GM23338 (cell line): ENCODE data around the gene LARGE1. TPM values are rescaled to one million over a fixed set of nuclear protein-coding genes. Genes with fewer than 3 reads are reported as not detected.

Source experiments
- ATAC-seq: fragments of 200-7000 bp; cut with Tn5 transposase; 3 replicates; pipeline ENCODE4 v1.9.1; 2020
- DNase-seq: peaks from one replicate; pipeline ENCODE4 v3.0.0-alpha.2; 2015; ENCODE audit warnings: low spot score
- H2AFZ ChIP-seq: fragments of 200-600 bp; sonication (generic); 2 replicates; pipeline ENCODE4 v1.8.0; 2016; ENCODE audit warnings: antibody characterized with exemption, mild to moderate bottlenecking, moderate library complexity
- H3F3A ChIP-seq: fragments of 200-600 bp; sonication (generic); replicated peaks from 2 replicates; pipeline ENCODE4 v1.8.0; 2017; ENCODE audit warnings: antibody characterized with exemption, mixed run types, low read depth
- H3K27ac ChIP-seq: fragments of 200-600 bp; sonication (generic); 2 replicates; pipeline ENCODE4 v1.6.1; 2016; ENCODE audit warnings: low read depth
- H3K27me3 ChIP-seq: fragments of 200-600 bp; sonication (generic); 2 replicates; pipeline ENCODE4 v1.8.0; 2016; ENCODE audit warnings: mild to moderate bottlenecking, mixed run types, moderate library complexity; ENCODE audit not compliant: insufficient read depth
- H3K36me3 ChIP-seq: fragments of 200-600 bp; sonication (generic); 2 replicates; pipeline ENCODE4 v1.8.0; 2016; ENCODE audit warnings: mild to moderate bottlenecking; ENCODE audit not compliant: insufficient read depth
- H3K4me1 ChIP-seq: fragments of 200-600 bp; sonication (generic); 2 replicates; pipeline ENCODE4 v1.8.0; 2016; ENCODE audit warnings: mild to moderate bottlenecking, moderate library complexity; ENCODE audit not compliant: insufficient read depth
- H3K4me2 ChIP-seq: fragments of 200-600 bp; sonication (generic); 2 replicates; pipeline ENCODE4 v1.7.1; 2017; ENCODE audit warnings: mixed run types
- H3K4me3 ChIP-seq: fragments of 200-600 bp; sonication (generic); 2 replicates; pipeline ENCODE4 v1.6.1; 2016; ENCODE audit warnings: mixed run types
- H3K79me2 ChIP-seq: fragments of 200-600 bp; sonication (generic); replicated peaks from 2 replicates; pipeline ENCODE4 v1.8.0; 2017; ENCODE audit warnings: mild to moderate bottlenecking; ENCODE audit not compliant: insufficient read depth
- H3K9me2 ChIP-seq: fragments of 200-600 bp; sonication (generic); 2 replicates; pipeline ENCODE4 v1.8.0; 2017; ENCODE audit not compliant: insufficient read depth
- H4K20me1 ChIP-seq: fragments of 200-600 bp; sonication (generic); replicated peaks from 2 replicates; pipeline ENCODE4 v1.8.0; 2017; ENCODE audit warnings: mild to moderate bottlenecking; ENCODE audit not compliant: insufficient read depth
- H3K27ac Mint-ChIP-seq: 2 replicates; pipeline ENCODE4 v1.8.0; 2020; ENCODE audit warnings: inconsistent platforms, mild to moderate bottlenecking, moderate library complexity, mixed read lengths
- H3K27me3 Mint-ChIP-seq: 3 replicates; pipeline ENCODE4 v1.8.0; 2022; ENCODE audit warnings: low read depth, mild to moderate bottlenecking, moderate library complexity, mixed read lengths, inconsistent platforms; ENCODE audit not compliant: insufficient read depth, poor library complexity
- H3K36me3 Mint-ChIP-seq: 3 replicates; pipeline ENCODE4 v1.8.0; 2021; ENCODE audit warnings: low read depth, mild to moderate bottlenecking, inconsistent platforms, moderate library complexity, mixed read lengths
- H3K4me1 Mint-ChIP-seq: 3 replicates; pipeline ENCODE4 v1.8.0; 2020; ENCODE audit warnings: mild to moderate bottlenecking, inconsistent platforms, mixed read lengths
- H3K4me3 Mint-ChIP-seq: 3 replicates; pipeline ENCODE4 v1.8.0; 2021; ENCODE audit warnings: moderate library complexity, mild to moderate bottlenecking, inconsistent platforms, mixed read lengths
- H3K9me3 Mint-ChIP-seq: 3 replicates; pipeline ENCODE4 v1.8.0; 2020; ENCODE audit warnings: moderate library complexity, mild to moderate bottlenecking, inconsistent platforms, mixed read lengths
- CREB1 ChIP-seq: fragments of 250-450 bp; sonication (Bioruptor Pico); IDR thresholded peaks from 2 replicates; pipeline ENCODE4 v1.5.0; 2020; ENCODE audit warnings: low read depth, mild to moderate bottlenecking, moderate library complexity
- ETS1 ChIP-seq: IDR thresholded peaks from 2 replicates; pipeline ENCODE4 v1.6.1; 2016; ENCODE audit warnings: antibody characterized with exemption
- EZH2 ChIP-seq: fragments of 200-600 bp; sonication (generic); IDR thresholded peaks from one replicate; pipeline ENCODE4 v1.8.0; 2017; ENCODE audit warnings: antibody characterized with exemption, mild to moderate bottlenecking, low read depth; ENCODE audit not compliant: unreplicated experiment
- EZH2phosphoT487 ChIP-seq: fragments of 200-600 bp; sonication (generic); IDR thresholded peaks from one replicate; pipeline ENCODE4 v1.8.1; 2018; ENCODE audit warnings: antibody characterized with exemption; ENCODE audit not compliant: unreplicated experiment
- JUNB ChIP-seq: IDR thresholded peaks from one replicate; pipeline ENCODE4 v1.6.1; 2016; ENCODE audit warnings: antibody characterized with exemption; ENCODE audit not compliant: unreplicated experiment
- NANOG ChIP-seq: IDR thresholded peaks from 2 replicates; pipeline ENCODE4 v1.6.1; 2016; ENCODE audit warnings: antibody characterized with exemption, borderline replicate concordance
- POLR2AphosphoS5 ChIP-seq: IDR thresholded peaks from 2 replicates; pipeline ENCODE4 v1.6.1; 2016; ENCODE audit warnings: antibody characterized with exemption, low read depth
- REST ChIP-seq: IDR thresholded peaks from one replicate; pipeline ENCODE4 v1.6.1; 2018; ENCODE audit warnings: antibody characterized with exemption; ENCODE audit not compliant: unreplicated experiment
- STAT1 ChIP-seq: IDR thresholded peaks from one replicate; pipeline ENCODE4 v1.6.1; 2016; ENCODE audit warnings: antibody characterized with exemption; ENCODE audit not compliant: unreplicated experiment
- ZNF114 ChIP-seq: fragments of 250-450 bp; sonication (Bioruptor Pico); IDR thresholded peaks from 2 replicates; pipeline ENCODE4 v1.5.0; 2020; ENCODE audit warnings: mild to moderate bottlenecking, moderate library complexity
- ZNF331 ChIP-seq: fragments of 250-450 bp; sonication (Bioruptor Pico); IDR thresholded peaks from 2 replicates; pipeline ENCODE4 v1.5.0; 2020; ENCODE audit warnings: low read depth, mild to moderate bottlenecking, moderate library complexity
- polyA plus RNA-seq: library from polyadenylated mRNA; unstranded; fragments of >200 nt; fragmentation: Nextera tagmentation; extraction: Ambion mirVana; gene quantifications from 2 replicates; pipeline ENCODE4 v1.2.1, GENCODE V29; 2016
- total RNA-seq: library from RNA; depleted of rRNA; stranded (reverse); fragments of >200 nt; shearing (Covaris generic); gene quantifications from 2 replicates; pipeline ENCODE4 v1.2.3, GENCODE V29; 2014
- TF ChIP-seq, protein P1 (sequence below): fragments of 250-450 bp; sonication (Bioruptor Pico); IDR thresholded peaks from 2 replicates; pipeline ENCODE4 v1.5.0; 2020; ENCODE audit warnings: mild to moderate bottlenecking, moderate library complexity

The LARGE1 gene
- total and polyA plus RNA-seq, 2 experiments from 2014 or later = 12.8 to 75.6 TPM

- H3K79me2 ChIP-seq = peaks cover 55% of the 10 kb centered on the region
- H3K27me3 ChIP-seq = peaks cover 11% of the 10 kb centered on the region
- H3K27ac Mint-ChIP-seq = no peak overlapping the region
- H3K4me3 ChIP-seq = peak overlapping the region; percentile 89
- no peak overlapping the region for H2AFZ ChIP-seq
- H3K9me2 ChIP-seq = no peaks in the 10 kb centered on the region
- H3K27me3 Mint-ChIP-seq = peaks cover 24% of the 10 kb centered on the region
- H3K9me3 Mint-ChIP-seq = peaks cover 4% of the 10 kb centered on the region; the same call in 1 of the 3 replicates
- peak overlapping the region; percentile 95 for H3K4me2 ChIP-seq
- H3F3A ChIP-seq = no peaks in the 10 kb centered on the region
- DNase-seq (peak; percentile 71), ATAC-seq (peak; percentile 12)
- H3K27ac ChIP-seq = no peak overlapping the region
- no peaks in the 10 kb centered on the region for H3K36me3 ChIP-seq
- H4K20me1 ChIP-seq = peaks cover 42% of the 10 kb centered on the region
- H3K36me3 Mint-ChIP-seq = peaks cover 25% of the 10 kb centered on the region
- peaks cover 57% of the 10 kb centered on the region for H3K4me1 Mint-ChIP-seq
- peak overlapping the region; percentile 99 for H3K4me3 Mint-ChIP-seq
- peaks cover 44% of the 10 kb centered on the region for H3K4me1 ChIP-seq
- TF ChIP-seq EZH2 (no peak), NANOG (no peak), JUNB (no peak), POLR2AphosphoS5 (no peak), REST (no peak), CREB1 (CRISPR knock-in tag) (no peak), STAT1 (no peak), ETS1 (no peak), ZNF331 (CRISPR knock-in tag) (no peak), EZH2phosphoT487 (no peak), ZNF114 (CRISPR knock-in tag) (no peak)
- TF ChIP-seq, protein P1, sequence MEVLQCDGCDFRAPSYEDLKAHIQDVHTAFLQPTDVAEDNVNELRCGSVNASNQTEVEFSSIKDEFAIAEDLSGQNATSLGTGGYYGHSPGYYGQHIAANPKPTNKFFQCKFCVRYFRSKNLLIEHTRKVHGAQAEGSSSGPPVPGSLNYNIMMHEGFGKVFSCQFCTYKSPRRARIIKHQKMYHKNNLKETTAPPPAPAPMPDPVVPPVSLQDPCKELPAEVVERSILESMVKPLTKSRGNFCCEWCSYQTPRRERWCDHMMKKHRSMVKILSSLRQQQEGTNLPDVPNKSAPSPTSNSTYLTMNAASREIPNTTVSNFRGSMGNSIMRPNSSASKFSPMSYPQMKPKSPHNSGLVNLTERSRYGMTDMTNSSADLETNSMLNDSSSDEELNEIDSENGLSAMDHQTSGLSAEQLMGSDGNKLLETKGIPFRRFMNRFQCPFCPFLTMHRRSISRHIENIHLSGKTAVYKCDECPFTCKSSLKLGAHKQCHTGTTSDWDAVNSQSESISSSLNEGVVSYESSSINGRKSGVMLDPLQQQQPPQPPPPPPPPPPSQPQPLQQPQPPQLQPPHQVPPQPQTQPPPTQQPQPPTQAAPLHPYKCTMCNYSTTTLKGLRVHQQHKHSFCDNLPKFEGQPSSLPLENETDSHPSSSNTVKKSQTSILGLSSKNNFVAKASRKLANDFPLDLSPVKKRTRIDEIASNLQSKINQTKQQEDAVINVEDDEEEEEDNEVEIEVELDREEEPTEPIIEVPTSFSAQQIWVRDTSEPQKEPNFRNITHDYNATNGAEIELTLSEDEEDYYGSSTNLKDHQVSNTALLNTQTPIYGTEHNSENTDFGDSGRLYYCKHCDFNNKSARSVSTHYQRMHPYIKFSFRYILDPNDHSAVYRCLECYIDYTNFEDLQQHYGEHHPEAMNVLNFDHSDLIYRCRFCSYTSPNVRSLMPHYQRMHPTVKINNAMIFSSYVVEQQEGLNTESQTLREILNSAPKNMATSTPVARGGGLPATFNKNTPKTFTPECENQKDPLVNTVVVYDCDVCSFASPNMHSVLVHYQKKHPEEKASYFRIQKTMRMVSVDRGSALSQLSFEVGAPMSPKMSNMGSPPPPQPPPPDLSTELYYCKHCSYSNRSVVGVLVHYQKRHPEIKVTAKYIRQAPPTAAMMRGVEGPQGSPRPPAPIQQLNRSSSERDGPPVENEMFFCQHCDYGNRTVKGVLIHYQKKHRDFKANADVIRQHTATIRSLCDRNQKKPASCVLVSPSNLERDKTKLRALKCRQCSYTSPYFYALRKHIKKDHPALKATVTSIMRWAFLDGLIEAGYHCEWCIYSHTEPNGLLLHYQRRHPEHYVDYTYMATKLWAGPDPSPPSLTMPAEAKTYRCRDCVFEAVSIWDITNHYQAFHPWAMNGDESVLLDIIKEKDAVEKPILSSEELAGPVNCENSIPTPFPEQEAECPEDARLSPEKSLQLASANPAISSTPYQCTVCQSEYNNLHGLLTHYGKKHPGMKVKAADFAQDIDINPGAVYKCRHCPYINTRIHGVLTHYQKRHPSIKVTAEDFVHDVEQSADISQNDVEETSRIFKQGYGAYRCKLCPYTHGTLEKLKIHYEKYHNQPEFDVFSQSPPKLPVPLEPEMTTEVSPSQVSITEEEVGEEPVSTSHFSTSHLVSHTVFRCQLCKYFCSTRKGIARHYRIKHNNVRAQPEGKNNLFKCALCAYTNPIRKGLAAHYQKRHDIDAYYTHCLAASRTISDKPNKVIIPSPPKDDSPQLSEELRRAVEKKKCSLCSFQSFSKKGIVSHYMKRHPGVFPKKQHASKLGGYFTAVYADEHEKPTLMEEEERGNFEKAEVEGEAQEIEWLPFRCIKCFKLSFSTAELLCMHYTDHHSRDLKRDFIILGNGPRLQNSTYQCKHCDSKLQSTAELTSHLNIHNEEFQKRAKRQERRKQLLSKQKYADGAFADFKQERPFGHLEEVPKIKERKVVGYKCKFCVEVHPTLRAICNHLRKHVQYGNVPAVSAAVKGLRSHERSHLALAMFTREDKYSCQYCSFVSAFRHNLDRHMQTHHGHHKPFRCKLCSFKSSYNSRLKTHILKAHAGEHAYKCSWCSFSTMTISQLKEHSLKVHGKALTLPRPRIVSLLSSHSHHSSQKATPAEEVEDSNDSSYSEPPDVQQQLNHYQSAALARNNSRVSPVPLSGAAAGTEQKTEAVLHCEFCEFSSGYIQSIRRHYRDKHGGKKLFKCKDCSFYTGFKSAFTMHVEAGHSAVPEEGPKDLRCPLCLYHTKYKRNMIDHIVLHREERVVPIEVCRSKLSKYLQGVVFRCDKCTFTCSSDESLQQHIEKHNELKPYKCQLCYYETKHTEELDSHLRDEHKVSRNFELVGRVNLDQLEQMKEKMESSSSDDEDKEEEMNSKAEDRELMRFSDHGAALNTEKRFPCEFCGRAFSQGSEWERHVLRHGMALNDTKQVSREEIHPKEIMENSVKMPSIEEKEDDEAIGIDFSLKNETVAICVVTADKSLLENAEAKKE (CRISPR knock-in tag) = no peak
Observed at GRCh38 chr22:33919391-33920196, 682 bp downstream of the LARGE1 start.
